NT2/D1 (cell line): Measurements from ENCODE around the gene PARD6G.

Experiments
- SUZ12 ChIP-seq: IDR thresholded peaks from 2 replicates; pipeline ENCODE4 v1.6.1; 2011; ENCODE audit not compliant: insufficient read length, insufficient read depth; ENCODE audit errors: extremely low read depth
- YY1 ChIP-seq: IDR thresholded peaks from 2 replicates; pipeline ENCODE4 v1.6.1; 2011; ENCODE audit not compliant: insufficient read length, insufficient read depth
- ZNF274 ChIP-seq: IDR thresholded peaks from 2 replicates; pipeline ENCODE4 v1.6.1; 2011; ENCODE audit warnings: mild to moderate bottlenecking, low read depth, low read length

- TF ChIP-seq YY1 (no peak), ZNF274 (no peak), SUZ12 (no peak)
These were observed 55.2 kb downstream of the PARD6G start for GRCh38 chr18:80191907-80192652.
